AG20443 (cell line): ENCODE results near the gene ATP8B3.
A peak's percentile ranks its signal among the peaks of the same experiment; 100 is the strongest.
"Not testable (repeated sequence)": the region's sequence is repeated elsewhere in the genome, so short reads cannot be mapped to it uniquely, and the experiment has no call there.

Experiments
- DNase-seq: peaks from one replicate; pipeline ENCODE4 v3.0.0; 2012; ENCODE audit warnings: low spot score, mixed read lengths

Gene ATP8B3

GRCh38 chr19:1770866-1771576 is 41.1 kb downstream of the ATP8B3 start:
- no peak for DNase-seq

- DNase-seq, result no peak
Observed at GRCh38 chr19:1769645-1769985, 42.5 kb downstream of the ATP8B3 start.

DNA sequence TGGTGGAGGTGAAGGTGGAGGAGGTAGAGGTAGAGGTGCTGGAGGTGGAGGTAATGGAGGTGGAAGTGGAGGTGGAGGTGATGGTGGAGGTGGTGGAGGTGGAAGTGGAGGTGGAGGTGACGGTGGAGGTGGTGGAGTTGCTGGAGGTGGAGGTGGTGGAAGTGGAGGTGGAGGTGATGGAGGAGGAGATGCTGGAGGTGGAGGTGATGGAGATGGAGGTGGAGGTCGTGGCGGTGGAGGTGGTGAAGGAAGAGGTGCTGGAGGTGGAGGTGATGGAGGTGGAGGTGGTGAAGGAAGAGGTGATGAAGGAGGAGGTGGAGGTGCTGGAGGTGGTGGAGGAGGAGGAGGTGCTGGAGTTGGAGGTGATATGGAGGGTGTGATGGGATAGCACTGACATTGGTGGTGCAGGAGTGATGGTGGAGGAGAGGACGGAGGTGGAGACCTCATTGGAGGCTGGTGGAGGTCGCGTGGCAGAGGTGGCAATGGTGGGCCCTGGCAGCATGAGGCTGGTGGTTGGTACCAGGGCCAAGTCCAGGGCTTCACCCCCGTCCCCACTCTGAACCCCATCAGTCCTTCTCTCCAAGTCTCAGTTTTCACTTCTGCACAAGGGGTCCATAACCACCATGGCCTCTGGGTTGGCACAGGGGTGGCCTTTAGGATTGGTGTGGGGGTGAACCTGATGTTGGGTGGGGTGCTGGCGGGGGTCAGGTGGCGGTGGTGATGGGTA is 43.0 kb downstream of the ATP8B3 start:
- DNase-seq, result no peak

GRCh38 chr19:1768248-1768647 is 43.8 kb downstream of the ATP8B3 start:
- peak; percentile 51 for DNase-seq

GRCh38 chr19:1767464-1767933 is 44.6 kb downstream of the ATP8B3 start:
- peak; percentile 89 for DNase-seq

GRCh38 chr19:1766800-1767352 is 45.2 kb downstream of the ATP8B3 start:
- DNase-seq, result no peak

DNA sequence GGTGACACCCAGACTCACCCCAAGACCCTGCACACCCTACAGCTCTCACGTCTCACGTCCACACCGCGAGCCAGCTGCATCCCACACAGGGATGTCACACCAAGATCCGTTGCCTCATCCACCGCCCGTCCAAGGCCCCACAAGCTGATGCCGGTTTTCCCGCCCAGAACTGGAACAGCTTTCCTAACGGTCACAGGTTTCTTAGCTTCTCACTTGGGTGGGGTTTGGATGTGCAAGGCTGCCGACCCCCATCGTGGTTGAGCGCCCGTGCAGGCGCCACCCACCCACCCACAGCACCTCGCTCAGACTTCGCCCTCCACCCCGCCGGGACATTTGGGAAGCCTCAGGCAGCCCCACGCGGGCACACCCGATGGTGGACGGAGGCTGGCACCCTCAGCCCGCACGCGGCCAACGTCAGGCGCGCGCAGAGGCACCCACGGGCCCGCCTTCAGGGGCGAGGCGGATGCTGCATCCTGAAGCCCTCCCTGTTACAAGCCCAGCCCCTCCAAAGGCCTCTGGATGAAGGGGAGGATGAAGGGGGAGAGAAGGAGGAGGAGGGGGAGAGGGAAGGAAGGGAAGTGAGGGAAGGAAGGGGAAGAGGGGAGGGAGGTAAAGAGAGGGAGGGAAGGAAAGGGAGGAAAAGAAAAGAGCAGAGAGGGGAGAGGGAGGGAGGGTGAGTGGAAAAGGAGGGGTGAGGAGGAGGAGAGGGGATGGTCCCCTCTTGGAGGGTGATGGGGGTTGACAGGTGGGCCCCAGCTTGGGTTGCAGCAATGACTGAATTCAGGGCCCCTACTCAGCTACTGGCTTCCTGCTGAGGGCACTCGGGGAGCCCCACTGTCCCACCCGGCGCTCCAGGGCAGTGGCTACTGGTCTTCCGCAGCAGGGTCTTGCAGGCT is 45.9 kb downstream of the ATP8B3 start:
- DNase-seq, result no peak

- no peak for DNase-seq
Observed at GRCh38 chr19:1765232-1765903, 46.7 kb downstream of the ATP8B3 start.

DNA sequence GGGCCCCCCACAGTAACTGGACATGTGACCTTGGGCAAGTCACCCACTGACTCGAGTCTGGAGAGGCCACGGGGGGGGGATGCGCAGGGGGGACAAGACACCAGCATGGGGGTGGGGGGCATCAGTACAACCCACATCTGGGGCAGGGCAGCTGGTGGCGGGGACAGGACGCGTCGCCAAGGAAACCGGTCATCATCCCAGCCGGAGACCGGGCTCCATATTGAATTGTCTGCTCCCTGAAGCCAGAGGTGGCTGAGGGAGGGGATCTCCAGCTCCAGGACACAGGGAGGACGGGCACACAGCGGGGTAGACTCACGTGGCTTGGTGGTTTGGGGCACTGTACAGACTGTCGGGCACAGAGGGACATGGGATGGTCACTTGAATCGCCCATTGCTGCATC is 47.3 kb downstream of the ATP8B3 start:
- DNase-seq, result no peak

DNA sequence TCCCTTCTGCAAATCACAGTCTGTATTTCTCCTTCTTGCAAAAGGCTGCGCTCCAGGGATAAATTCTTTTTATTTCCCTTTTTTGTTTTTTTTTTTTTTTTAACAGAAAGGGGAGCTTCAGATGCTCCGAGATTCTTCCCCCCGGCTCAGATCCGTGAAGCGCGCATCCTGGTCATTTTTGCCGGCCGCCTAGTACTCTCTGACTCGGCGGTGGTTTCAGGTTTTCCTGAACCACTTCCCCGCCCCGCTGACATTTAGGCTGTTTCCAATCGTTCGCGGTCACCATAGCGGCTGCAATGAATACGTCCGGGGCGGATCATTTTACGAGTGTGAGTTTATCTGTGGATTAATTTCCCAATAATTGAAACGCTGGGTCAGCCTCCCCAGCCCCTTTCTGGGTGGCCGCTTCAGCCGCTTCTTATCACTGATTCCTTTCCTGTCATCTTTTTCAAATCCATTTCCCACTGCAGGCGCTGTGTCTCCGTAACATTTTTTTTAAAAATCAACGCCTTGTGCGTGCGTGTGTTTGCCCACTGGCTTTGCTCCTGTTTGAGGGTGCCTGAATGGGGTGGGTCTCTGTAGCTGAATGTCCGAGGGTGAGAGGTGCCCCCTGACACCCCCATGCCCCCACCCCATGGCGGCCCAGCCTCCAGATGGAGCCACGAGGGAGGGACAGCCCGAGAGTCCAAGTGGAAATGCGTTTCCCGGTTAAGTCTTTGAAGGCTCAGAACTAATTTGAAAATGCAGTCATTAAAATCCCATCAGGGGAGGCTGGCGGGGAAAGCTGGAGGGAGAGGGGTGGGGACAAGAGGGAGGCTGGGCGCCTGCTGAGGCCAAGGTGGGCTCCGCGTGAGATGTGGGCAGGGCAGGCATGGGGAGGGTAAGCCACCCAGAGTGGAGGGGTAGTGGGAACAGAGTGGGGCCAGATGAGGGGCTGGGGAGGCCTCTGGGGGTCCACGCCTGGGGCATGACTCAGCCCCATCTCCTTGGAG is 48.1 kb downstream of the ATP8B3 start:
- DNase-seq, result no peak

- no peak for DNase-seq
Observed at GRCh38 chr19:1762243-1763117, 49.6 kb downstream of the ATP8B3 start.

- DNase-seq, result no peak
Observed at GRCh38 chr19:1761528-1762242, 50.4 kb downstream of the ATP8B3 start.

DNA sequence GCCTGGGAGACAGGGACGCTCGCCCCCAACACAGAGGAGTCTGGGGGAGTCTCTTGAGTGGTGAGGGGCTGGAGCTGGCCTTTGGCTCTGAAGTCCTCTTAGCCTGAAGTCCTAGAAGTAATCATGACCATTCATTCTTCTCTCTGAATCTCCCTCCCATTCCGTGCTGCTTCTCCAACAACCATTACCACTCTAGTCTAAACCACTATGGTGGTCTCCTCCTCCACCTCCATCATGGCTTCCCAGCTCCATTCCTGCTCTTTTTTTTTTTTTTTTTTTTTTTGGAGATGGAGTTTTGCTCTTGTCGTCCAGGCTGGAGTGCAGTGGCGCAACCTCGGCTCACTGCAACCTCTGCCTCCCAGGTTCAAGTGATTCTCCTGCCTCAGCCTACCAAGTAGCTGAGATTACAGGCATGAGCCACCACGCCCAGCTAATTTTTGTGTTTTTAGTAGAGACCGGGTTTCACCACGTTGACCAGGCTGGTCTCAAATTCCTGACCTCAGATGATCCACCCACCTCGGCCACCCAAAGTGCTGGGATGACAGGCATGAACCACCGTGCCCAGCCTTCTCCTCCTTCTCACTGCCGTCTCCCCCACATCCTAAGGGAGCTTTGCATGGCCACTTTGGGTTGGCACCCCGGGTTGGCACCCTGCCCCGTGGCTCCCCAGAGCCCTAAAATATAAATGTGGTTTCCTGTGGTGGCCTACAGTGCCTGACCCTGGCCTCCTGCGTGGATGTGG is 51.1 kb downstream of the ATP8B3 start:
- not testable (repeated sequence) for DNase-seq

- DNase-seq, result no peak
Observed at GRCh38 chr19:1760020-1760419, 52.1 kb downstream of the ATP8B3 start.

- no peak for DNase-seq
Observed at GRCh38 chr19:1758959-1759903, 52.8 kb downstream of the ATP8B3 start.

DNA sequence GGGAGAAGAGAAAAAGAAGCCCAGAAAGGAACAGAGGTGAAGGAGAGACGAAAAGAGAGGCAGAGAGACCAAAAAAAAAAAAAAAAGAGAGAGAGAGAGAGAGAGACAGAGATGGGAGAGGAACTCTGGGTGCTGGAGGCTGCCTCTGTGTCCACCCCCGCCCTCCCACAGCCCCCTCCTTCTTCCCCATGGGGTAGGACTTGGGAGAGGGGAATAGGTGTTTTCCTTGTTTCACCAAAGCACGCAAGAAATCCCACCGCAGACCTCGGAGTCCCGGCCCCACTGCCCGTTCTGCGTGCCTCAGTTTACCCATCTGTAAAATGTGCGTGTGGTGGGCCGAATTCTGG is 53.9 kb downstream of the ATP8B3 start:
- no peak for DNase-seq
